Activated CD4-positive, alpha-beta T cell treated with anti-CD3 and anti-CD28 coated beads, Interleukin-2, amount 50 U/mL, for 1 hour (primary cell): ENCODE data around the gene L3MBTL4.
"Not testable (repeated sequence)": the region's sequence is repeated elsewhere in the genome, so short reads cannot be mapped to it uniquely, and the experiment has no call there.

Experiments
- DNase-seq: peaks from one replicate; pipeline ENCODE4 v3.0.0-alpha.2; 2020

The L3MBTL4 gene

DNA sequence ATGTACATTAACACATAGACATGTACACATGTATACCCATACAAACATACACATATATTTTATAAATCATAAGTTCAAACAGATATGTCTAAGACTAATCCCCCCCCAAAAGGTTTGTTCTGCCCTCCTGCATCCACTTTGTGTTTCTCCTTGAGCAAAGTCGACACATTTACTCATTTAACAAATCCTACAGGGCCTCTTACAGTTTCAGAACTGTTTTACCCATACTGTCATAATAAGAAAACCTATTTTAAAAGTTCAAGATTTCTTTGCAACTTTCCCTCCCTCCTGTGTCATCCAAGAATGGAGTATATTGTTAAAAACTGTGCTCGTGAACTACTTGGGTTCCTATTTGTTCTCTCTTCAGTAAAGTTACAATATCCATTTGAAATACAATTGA, 166.7 kb downstream of the L3MBTL4 start:
- no peak for DNase-seq

DNA sequence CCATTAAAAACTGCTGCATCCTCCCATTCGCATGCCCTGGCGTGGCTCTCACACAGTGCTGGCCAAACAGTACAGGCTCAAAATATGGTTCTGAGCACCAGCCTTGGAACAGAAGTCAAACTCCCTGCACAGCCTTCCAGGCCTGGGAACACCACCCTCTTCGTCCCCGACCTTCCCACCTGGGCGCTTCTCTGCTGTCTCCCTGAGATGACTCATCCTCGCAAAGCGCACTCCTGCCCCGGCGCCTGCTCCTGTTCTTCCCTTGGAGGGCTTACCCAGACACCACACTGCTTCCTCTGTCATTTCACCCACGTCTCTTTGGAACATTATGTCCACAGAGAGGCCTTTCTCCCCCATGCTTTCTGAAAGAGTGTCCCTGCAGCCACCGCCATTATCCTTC, 172.7 kb downstream of the L3MBTL4 start:
- no peak for DNase-seq

DNA sequence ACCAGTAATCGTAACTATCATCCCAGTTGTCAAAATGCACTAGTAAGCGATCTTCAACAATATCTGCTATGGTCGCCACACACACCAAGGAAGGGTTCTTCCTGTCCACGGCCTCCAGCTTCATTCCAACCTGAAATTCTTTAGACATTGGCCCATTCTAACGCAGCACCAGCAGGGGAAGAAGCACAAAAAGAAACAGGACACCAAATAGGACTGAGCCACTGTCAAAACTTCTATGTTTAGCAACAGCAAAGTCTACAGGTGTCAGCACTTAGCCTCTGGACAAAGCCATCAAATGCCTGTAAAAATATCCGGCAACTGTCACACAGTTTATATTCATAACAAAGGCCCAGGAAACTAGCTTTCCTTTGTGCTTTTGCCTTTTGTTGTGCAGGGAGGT, 175.0 kb downstream of the L3MBTL4 start:
- DNase-seq, result no peak

DNA sequence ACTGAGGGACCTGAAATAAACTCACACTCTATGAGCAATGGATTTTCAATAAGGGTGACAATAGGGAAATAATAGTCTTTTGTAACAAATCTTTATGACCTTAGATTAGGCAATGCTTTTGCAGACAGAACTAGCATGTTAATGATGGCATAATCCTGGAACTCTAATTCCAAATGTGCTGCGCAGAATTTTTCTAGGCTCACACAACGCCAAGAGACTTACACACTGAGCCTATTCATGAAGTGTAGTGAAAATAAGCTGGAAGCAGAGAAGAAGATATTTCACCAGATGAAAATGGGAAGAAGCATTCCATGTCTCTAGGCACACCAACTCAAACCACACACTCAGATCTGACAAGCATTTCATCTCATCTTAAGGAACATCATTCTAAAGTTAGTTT, 178.5 kb downstream of the L3MBTL4 start:
- DNase-seq, result no peak

DNA sequence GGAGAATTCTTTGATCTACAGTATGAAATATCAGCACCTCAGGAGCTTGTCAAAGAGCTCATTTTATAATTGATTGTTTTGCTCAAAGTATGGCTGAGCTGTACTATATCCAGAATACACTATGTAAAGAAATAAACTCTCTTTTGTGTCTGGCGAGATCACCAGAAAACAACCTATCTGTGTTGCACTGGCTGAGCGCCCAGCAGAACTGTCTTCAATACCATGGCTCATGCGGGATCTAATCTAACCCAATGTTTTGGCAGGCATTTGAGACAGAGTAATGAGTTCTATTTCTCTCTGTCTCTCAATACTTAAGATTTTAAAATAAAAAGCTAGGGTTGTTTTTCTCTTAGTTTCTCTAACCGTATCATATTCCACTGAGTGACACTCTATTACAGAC, 192.4 kb downstream of the L3MBTL4 start:
- no peak for DNase-seq

DNA sequence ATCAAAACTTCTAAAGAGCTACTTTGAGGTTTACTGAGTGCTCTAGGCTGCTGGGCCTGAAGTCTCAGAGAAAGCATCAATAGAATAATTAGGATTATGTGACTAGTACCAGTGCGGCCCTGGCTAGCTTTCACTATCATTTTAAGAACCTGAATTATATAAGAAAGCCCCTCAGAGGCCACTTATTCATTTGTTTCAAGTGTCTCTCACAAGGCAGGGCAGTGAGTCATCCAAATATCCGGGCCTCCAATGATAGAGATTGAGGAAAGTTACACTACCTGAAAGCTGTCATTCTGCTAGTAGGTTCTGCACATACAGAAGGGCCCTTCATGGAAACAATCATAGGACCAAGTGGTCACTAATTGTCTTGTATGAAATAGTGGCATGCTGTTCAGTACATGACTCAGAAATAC, 193.1 kb downstream of the L3MBTL4 start:
- DNase-seq, result no peak

DNA sequence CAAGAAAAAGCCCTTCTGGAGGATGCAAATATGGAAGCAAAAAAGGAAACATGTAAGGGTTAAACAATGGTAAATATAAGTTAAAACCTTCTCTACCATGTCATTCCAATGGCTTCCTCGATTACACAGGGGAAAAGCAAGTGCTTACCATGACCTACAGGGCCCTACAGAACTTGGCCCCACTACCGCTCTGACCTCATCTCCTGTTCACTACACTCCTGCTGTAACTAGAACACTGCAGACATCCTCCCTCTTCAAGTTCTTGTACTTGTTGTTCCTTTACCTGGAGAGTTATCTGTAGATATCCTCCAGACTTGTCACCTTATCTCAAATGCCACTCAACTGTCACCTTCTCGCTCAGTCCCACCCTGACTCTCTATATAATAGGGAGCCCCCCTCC, 194.6 kb downstream of the L3MBTL4 start:
- no peak for DNase-seq

DNA sequence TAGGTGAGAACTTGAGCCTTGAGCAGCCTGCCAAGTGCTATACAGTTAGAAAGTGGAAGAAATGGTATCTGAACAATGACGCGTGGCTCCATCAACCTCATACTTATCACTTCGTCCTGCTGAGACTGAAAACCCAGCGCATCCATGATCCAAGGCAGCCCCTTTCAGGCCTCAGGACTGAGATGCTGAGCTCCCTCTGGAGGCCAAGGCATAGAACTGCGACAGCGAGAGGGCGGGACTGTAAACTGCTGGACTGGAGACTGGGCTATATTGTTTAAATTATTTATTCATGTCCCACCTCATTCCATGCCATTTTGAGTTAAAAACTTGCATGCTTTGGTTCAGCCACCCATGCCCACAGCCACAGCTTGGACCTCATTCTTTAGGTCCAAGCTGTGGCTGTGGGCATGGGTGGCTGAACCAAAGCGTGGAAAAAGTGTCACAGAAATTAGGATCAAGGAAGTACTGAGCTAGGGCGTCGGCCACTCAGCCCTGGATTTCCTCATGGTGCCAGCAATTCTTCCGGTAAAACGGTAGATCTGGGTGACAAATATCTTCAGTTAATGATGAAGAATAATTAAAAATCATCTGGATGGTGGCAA, 195.5 kb downstream of the L3MBTL4 start:
- DNase-seq, result no peak

DNA sequence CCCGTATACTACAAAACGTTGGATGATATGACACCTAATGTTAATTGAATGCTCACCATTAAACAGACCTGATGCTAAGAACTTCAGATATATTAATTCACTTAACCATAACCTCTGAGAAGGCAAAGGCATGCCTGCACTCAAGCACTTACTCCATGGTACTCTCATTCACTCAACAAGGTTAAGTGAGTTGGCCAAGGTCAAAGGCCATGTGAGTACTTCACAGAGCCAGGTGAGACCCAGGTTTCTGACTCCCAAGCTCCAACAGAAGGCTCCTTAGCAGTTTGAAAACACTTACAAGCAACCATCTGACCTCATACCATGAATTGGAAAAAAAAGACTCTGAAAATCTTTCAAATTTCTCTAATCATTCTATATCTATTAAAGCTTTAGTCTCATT, 198.8 kb downstream of the L3MBTL4 start:
- DNase-seq, result no peak

DNA sequence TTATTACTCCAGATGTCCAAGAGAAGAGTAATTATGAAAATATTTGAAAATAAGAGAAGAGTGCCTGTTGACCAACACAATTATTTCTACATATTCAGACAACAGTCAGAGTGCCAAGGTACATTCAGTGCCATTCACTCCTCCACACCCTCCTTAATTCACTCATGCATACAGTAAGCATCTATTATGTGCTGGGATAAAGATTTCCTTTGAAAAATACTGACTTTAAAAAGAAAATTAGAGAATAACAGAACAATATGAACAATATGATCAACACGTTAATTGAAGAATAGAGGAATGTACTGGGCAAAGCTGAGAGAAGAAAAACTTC, 203.6 kb downstream of the L3MBTL4 start:
- no peak for DNase-seq

DNA sequence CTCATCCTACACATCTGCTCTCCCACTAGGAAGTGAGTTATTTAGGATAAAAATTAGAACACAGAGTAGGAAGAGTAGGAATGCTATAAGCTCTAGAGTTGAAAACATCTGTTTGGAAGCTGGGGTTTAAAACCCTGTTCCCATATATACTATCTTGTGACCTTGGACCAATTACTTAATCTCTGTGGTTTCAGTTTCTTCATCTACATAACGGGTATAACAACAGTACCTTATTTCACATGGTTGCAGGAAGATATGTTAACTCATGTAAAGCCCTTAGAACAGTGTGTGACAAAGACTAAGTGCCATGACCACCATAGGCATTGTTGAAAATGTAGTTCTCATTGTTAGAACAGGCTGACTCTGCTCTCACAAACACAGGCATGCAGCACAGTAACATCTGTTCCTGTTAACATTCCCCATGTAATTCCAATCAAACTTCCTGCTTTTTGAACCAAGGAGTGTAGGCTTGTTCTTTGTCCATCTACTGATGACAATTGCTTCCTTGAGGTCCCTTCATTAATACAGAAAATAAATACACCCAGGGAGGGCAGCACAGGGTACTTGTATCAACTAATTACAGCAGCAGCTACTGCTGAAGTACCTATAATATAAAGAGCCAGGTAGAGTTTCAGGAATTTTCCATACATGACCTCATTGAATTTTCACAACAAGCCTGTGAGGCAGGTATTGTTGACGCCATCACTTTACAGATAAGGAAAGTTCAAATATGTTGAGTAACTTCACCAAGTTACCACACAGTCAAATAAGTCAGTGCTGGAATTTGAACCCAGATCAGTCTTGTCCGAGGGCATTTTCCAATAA, 204.2 kb downstream of the L3MBTL4 start:
- no peak for DNase-seq

DNA sequence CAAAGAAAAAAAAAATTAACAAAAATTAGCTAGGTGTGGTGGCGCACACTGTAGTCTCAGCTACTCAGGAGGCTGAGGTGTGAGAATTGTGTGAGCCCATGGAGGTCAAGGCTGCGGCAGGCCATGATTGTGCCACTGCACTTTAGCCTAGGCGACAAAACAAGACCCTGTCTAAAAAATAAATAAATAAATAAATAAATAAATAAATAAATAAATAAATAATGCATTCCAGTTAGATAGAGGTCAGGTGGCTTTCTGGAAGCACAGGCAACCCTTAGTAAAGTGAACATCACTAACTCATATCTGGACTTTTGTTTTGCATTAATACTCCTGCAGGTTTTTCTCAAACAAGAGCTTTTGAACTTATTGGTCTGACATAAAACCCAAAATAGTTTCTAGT, 206.8 kb downstream of the L3MBTL4 start:
- no peak for DNase-seq

DNA sequence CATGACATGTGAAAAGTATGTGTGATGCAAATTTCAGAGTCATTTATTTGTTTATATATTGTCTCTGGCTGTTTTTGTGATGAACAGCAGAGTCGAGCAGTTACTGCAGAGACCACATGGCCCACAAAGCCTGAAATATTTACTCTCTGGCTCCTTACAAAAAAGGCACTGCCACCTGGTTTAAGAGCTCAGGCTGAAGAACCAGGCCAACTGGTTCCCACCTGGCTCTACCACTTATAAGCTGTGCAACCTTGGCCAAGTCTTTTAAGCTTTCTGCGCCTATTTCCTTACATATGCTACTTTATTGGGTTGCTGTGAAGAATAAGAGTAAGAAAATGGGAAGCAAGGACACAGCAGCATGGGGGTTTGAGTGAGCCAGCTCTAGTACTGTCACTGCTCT, 207.6 kb downstream of the L3MBTL4 start:
- DNase-seq, result no peak

DNA sequence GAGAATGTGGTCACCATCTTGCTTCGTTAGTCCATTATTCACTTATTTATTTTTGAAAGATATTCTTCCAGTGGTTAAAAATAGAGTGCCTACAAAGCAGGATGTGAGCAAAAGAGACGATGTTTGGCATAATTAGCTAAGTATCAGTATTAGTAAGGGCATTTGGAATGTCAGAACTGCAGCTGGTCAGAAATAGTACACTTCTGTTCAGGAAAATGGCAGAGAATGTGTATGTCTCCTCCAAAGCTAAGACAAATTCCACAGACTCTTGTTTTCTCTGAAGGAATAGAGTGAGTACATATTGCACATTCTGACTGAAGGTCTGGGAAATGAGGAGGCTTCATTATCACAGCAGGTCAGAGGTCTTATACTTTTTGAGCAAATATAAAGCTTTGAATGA, 209.0 kb downstream of the L3MBTL4 start:
- no peak for DNase-seq

DNA sequence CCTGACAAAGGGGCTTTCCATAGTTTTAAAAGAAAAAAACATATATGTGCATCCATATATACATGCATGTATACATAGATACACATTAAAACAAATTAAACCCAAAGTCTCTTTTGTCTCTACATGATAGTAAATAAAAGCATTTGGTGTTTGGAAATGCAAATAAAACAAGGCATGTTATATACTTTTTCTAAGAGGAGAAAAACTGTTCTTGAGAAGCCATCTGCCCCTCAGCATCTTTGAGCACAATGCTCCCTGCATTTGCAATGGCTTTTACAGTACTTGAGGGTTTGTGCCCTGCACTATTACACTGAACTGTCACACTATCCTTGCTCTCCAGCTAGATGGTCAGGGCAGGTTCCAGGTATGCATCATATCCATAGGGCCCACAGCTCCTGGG, 210.2 kb downstream of the L3MBTL4 start:
- no peak for DNase-seq

DNA sequence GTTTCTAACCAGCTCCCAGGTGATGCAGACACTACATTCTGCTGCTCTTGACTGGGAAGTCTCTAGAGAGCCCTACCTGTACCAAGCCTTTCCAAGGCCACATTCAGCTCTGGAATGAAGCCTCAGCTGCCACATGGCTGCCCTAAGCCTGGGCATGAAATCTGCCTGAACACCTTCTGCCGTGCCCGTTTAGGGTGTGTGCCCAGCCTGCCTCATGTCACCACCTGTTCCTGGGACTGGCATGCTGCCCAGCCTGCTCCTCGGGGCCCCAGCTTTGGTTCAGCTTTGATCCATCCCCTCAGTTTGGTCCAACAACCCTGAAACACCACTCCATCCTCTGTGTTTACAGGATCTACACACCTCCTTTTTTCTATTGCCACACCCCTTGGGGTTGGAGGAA, 210.9 kb downstream of the L3MBTL4 start:
- no peak for DNase-seq

DNA sequence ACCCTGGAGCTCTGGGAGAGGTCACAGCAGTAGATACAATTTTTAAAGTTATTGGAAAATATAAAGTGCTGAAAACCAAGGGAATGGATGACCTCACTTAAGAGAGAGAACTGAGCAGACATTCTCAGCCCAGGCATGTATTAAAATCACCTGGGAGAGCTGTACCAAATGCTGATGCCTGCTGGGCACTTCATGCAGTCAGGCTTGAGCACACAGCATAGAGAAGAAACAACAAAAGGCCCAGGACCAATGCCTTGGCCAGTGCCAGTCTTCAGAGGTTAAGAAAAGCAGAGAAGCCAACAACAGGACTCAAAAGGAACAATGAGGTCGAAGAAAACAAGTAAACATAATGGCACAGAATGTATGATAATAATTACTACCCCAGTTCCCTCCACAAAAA, 211.8 kb downstream of the L3MBTL4 start:
- no peak for DNase-seq

DNA sequence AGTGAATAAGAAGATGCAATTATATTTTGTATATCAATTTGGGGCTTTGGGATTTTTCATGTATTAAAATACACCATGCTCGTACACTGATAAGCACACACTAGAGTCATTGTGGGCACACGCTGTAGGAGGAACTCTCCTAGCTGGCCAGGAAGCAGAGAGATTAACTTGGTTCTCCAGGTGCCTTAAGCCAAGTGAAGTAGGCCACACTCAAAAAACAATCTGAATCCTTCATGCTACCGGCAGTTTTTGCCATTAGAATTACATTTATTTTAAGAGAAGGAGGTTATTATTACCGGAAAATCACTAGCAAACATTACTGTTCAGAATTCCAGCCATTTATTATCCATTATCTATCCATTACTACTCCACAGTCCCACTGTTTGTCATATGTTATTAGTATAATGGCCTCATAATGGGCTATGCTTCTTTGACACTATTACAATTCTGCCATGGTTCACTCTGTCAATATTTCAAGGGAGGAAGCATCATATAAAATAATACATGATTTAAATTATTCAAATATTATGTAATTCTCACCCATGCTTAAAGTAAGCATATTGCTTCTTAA, 214.4 kb downstream of the L3MBTL4 start:
- DNase-seq, result no peak

DNA sequence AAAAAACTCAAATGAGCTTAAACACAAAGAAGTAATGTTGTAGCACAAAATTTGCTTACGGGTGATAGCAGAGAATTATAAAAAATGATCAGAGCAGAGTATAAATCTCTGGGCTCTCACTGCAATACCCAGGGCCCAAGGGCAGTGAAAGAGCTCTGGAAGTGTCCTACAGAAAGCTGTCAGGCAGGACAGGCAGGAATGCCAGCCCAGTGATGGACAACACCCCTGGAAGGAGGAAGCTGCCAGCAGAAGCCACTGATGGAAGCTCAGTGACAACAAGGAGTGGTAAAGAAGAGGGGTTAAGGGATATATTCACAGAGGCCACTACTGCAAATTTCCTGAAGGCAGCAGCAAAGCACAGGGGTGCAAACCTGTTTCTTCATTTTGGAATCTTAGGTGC, 214.9 kb downstream of the L3MBTL4 start:
- DNase-seq, result no peak

DNA sequence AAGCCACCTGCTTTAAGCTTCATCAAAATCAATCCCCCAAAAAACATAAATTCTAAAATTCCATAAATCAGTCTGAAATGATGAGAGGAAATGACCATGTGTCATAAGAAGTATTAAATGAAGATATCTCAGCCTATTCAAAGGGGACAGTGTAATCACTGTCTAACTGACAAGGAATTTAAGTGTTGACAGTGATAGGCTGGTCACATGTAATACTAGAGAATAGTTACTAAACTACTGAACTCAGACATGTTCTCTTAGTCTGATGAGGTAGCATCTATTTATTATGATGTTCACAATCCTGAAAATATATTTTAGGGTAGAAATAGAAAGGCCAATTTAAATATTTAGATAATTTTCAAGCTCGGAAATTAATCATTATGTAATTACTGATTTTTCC, 216.1 kb downstream of the L3MBTL4 start:
- no peak for DNase-seq

DNA sequence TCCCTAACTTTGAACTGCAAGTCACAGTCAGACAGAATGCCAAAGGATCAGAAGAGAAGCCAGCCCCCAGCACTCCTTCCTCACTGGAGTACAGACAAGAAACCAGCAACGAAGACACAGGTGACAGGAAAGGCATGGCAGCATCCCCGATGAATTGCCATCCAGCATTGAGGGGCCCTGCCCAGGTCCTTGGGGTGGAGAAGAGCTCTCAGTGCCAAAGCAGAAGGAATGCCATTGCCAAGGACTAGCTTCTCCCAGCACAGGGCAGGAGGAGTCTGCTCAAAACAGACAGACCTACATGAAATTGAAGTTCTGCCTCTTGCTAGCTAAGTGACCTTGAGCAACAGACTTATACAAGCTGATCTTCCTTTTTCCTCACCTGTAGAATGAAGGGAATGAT, 220.1 kb downstream of the L3MBTL4 start:
- DNase-seq, result no peak

DNA sequence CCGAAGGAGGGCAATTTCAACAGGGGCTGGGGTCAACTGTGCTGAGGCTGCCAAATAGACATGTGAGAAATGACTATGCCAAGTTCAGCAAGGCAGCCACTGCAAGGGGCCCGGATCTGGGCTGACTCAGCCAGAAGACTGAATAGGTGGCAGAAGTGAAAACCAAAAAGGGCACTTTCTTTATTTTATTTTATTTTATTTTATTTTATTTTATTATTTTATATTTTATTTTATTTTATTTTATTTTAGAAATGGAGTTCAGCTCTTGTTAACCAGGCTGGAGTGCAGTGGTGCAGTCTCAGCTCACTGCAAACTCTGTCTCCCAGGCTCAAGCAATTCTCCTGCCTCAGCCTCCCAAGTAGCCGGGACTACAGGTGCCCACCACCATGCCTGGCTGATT, 228.9 kb downstream of the L3MBTL4 start:
- DNase-seq, result not testable (repeated sequence)

DNA sequence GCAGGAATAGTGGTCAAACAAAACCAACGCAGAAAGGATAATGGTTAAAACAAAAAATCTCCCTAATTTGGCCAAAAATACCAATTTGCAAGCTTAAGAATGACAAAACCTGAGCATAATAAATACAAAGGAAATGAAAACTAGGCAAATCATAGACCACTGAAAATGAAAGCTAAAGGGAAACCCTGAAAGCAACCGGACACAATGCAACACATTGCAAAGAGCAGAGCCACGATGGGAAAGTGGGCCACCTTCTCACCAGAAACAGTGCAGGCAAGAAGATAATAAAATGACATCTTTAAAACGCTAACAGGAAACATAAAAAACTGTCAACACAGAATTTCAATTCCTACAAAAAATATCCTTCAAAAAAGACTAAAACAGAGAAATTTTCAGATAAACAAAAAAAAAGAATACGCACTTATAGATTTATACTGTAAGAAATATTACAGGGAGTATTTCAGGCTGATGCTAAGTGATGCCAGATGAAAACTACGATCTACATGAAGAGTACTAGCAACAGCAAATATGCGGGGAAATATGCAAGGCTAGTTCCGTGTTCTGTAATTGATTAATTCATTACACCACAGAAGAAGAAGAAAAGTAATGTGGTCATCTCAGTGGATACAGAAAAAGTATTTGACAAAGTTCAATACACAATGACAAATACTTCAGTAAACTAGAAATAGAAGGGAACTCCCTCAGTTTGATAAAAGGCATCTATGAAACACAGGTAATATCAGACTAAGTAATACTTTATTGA, 239.5 kb downstream of the L3MBTL4 start:
- no peak for DNase-seq

DNA sequence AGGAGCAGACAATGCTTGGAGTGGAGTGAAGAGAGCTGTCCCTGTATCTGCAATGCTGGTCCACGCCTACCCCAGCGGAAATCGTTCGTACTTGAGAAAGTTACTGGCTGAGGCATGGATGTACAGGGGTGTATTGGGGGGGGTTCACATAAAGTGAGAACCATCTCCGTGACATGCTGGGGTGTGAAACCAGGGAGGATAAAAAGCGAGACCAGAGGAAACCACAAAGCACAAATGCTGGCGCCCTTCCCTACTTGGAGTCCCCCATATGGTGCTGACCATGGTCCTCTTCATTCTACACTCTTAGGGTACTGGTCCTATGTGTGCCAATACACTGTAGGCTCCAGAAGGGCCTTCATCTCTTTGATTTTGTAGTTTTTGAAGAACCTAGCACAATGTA, 244.1 kb downstream of the L3MBTL4 start:
- no peak for DNase-seq
